K562 treated with DMSO at 1 percent for 12 hours (cell line): ENCODE results near the gene TEX9. TPM values are rescaled to one million over a fixed set of nuclear protein-coding genes. Genes with fewer than 3 reads are reported as not detected.

Experiments used
- total RNA-seq: library from RNA; unstranded; fragments of 300-600 nt; gene quantifications from 2 replicates; pipeline ENCODE4 v1.2.3, GENCODE V29; 2022; ENCODE audit not compliant: insufficient read depth

TEX9 gene
- 1.0 and 3.7 TPM in 2 replicates for total RNA-seq

GRCh38 chr15:56365075-56365711 lies at the start of gene TEX9:
TSS of gene TEX9 (plus strand) at chr15:56365426. CDS start at chr15:56365451, 25 bp downstream.

DNA sequence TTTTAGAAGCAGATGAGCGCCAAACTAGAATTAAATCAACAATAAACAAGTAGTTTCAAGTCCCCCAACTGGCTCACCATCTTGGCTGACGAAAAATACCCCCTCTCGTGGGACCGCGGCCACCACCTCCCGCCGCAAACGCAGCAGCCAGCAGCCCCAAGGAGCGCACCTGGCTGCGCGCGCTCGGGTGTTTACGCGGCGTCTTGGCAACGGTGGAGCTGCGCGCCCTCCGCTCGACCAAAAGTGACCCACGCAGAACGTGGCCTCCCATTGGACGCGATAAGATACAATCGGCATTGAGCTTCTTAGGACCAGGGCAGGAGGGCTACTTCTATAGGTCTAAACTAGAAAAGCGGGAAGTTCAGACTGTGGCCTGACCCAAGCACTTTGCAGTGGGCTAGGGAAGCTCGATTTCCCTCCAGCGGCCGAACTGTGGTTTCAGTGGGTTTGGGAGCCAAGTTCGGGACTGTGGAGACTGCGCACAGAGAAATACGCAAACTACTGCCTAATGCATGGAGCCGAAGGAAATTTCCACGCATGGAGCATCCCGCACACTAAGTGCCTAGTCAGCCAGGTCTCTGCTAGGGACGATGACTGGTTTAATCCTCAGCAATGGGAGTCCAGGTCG lies 99.8 kb downstream of the TEX9 start, which contains the start of gene MNS1:
Gene MNS1 (minus strand): TSS at position 245 of the 628 bp plus-strand sequence. CDS start 165 bp downstream, at position 80.

Other genes starting within 250 kb of the TEX9 start
- gene RFX7, start 121.5 kb upstream of the TEX9 start, total RNA-seq, result 1.0 and 11.6 TPM in 2 replicates
- gene MNS1, start 99.7 kb downstream of the TEX9 start, total RNA-seq, result 2.7 and 6.5 TPM in 2 replicates